K562 (cell line): ENCODE data around the gene PACS1.

ENCODE experiments used
- CCAR2 ChIP-seq: fragments of 200-400 bp; formaldehyde crosslinking; IDR thresholded peaks from 2 replicates; pipeline ENCODE4 v1.6.1; 2017; ENCODE audit warnings: mild to moderate bottlenecking, low read depth, low read length
- CTCF ChIP-seq, 3 experiments: IDR thresholded peaks in 2 of 3; conservative IDR thresholded peaks in 1 of 3; 2 replicates each; pipeline ENCODE4 v1.5.1; 2011 to 2012; ENCODE audit warnings: low read length in 3 of 3, mild to moderate bottlenecking in 3 of 3, control low read depth in 2 of 3, improper control_type of control experiment in 1 of 3, inconsistent platforms in 1 of 3, low read depth in 1 of 3, mixed read lengths in 1 of 3, moderate library complexity in 1 of 3; ENCODE audit not compliant: insufficient read depth in 2 of 3
- E2F5 ChIP-seq: sonication (generic); formaldehyde crosslinking; IDR thresholded peaks from 2 replicates; pipeline ENCODE4 v1.8.0; 2022; ENCODE audit warnings: mild to moderate bottlenecking, missing genetic modification reagents
- ETV6 ChIP-seq, 3 experiments: fragments of 150-350 bp in 1 of 3; sonication (generic) in 1 of 3; formaldehyde crosslinking in 1 of 3; IDR thresholded peaks; 2 replicates each; pipeline versions ENCODE4 v1.6.1 to v1.8.0; 2014 to 2022; ENCODE audit warnings: borderline replicate concordance in 2 of 3, low read depth in 2 of 3, antibody characterized with exemption in 1 of 3, low read length in 1 of 3, mild to moderate bottlenecking in 1 of 3, missing genetic modification reagents in 1 of 3
- MTA3 ChIP-seq: fragments of 450-650 bp; formaldehyde crosslinking; IDR thresholded peaks from 2 replicates; pipeline ENCODE4 v1.6.1; 2017; ENCODE audit warnings: mild to moderate bottlenecking, borderline replicate concordance
- NR3C1 ChIP-seq: sonication (generic); formaldehyde crosslinking; IDR thresholded peaks from 2 replicates; pipeline ENCODE4 v1.8.1; 2022; ENCODE audit warnings: missing genetic modification reagents
- REST ChIP-seq, 2 experiments: fragments of 450-650 bp; formaldehyde crosslinking in 1 of 2; IDR thresholded peaks; 2 replicates each; pipeline versions ENCODE4 v1.4.0 to v1.6.1; 2014 to 2020; ENCODE audit warnings: mild to moderate bottlenecking in 2 of 2, borderline replicate concordance in 1 of 2, low read depth in 1 of 2
- RNF2 ChIP-seq: sonication (generic); IDR thresholded peaks from 2 replicates; pipeline ENCODE4 v1.6.1; 2016
- ZBED1 ChIP-seq: IDR thresholded peaks from 2 replicates; pipeline ENCODE4 v1.6.1; 2014
- ZMIZ1 ChIP-seq, 2 experiments: fragments of 150-350 bp in 1 of 2; IDR thresholded peaks; 2 replicates each; pipeline ENCODE4 v1.6.1; 2012 to 2016; ENCODE audit warnings: low read depth in 2 of 2, low read length in 2 of 2, mild to moderate bottlenecking in 1 of 2, moderate library complexity in 1 of 2
- ZNF449 ChIP-seq: fragments of 250-450 bp; sonication (Bioruptor Pico); IDR thresholded peaks from 2 replicates; pipeline ENCODE4 v1.8.0; 2022; ENCODE audit warnings: moderate library complexity, mild to moderate bottlenecking, inconsistent platforms
- ZNF695 ChIP-seq: fragments of 450-650 bp; formaldehyde crosslinking; IDR thresholded peaks from 2 replicates; pipeline ENCODE4 v1.4.0; 2020; ENCODE audit warnings: mild to moderate bottlenecking, moderate library complexity

- no peak for TF ChIP-seq CTCF (IDR thresholded peaks at IDR 0.05 in 2 of 3, conservative IDR thresholded peaks at IDR 0.05 in 1 of 3; ENCODE audit: insufficient read depth in 2 of 3, low read depth in 1 of 3, low read length in 3 of 3)
- no peak for TF ChIP-seq RNF2
- TF ChIP-seq CCAR2, result no peak
- no peak for TF ChIP-seq ZMIZ1 (IDR thresholded peaks at IDR 0.05; ENCODE audit: low read depth in 2 of 2, low read length in 2 of 2)
- no peak for TF ChIP-seq MTA3
- TF ChIP-seq REST (IDR thresholded peaks at IDR 0.05; ENCODE audit: borderline replicate concordance), result no peak
- TF ChIP-seq REST (CRISPR knock-in tag; IDR thresholded peaks at IDR 0.05; ENCODE audit: low read depth), result no peak
- TF ChIP-seq ZNF449 (CRISPR knock-in tag), result no peak
- TF ChIP-seq ZNF695, result no peak
- no peak for TF ChIP-seq ETV6 (IDR thresholded peaks at IDR 0.05; ENCODE audit: borderline replicate concordance in 1 of 2, low read depth in 2 of 2, low read length in 1 of 2)
- TF ChIP-seq ETV6 (CRISPR knock-in tag; IDR thresholded peaks at IDR 0.05; ENCODE audit: borderline replicate concordance), result no peak
- no peak for TF ChIP-seq NR3C1 (CRISPR knock-in tag)
- TF ChIP-seq ZBED1, result no peak
- no peak for TF ChIP-seq E2F5 (CRISPR knock-in tag)
Measured at GRCh38 chr11:66293777-66294625, 223.9 kb downstream of the PACS1 start.
